NK-92 (cell line): ENCODE results near the gene HINFP.
A peak's percentile ranks its signal among the peaks of the same experiment; 100 is the strongest.

ENCODE experiments used
- DNase-seq: peaks from one replicate; lab custom pipeline; 2025; ENCODE audit not compliant: unreplicated experiment; lab: John Stamatoyannopoulos, UW

Gene HINFP, protein sequence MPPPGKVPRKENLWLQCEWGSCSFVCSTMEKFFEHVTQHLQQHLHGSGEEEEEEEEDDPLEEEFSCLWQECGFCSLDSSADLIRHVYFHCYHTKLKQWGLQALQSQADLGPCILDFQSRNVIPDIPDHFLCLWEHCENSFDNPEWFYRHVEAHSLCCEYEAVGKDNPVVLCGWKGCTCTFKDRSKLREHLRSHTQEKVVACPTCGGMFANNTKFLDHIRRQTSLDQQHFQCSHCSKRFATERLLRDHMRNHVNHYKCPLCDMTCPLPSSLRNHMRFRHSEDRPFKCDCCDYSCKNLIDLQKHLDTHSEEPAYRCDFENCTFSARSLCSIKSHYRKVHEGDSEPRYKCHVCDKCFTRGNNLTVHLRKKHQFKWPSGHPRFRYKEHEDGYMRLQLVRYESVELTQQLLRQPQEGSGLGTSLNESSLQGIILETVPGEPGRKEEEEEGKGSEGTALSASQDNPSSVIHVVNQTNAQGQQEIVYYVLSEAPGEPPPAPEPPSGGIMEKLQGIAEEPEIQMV

DNA sequence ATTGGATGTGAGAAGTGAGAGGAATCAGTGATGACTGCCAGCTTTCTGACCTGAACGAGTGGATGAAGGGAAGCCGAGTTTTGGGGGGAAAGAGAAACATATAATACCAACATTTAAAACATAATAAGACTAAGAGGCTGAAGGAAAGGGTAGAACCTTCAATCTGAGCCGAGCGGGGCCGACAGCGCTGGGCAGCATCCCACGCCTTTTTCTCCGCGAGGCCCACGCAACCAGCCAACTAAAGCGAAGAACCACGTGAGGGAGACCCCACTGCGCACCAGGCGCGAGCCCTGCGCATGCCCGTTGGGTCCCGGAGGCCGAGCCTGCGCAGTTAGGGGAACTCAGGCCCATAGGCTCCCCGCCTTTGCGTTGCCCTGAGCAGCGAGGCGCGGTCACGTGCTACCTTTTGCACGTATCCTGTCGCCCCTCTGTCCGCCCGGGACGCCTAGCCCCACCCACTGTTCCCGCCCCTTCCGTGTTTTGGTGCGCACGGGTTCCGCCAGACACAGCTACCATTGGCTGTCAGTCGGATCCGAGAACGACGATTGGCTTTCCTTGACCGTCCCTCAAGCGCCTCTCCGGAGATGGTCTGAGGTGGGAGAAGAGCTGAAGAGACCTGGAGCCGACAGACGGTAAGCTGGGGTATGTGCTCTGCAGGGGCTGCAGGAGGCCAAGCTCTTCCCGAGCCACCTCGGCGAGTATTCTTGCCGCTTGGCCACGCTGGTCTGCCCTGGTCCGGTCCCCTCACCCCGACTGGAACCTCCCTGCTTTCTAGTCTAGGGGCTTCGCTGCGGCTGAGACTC, at the start of gene HINFP:
HINFP (plus strand) TSS at position 573 of the 803 bp plus-strand sequence. CDS start 5,365 bp downstream, outside the sequence.
- peak; percentile 98 for DNase-seq

DNA sequence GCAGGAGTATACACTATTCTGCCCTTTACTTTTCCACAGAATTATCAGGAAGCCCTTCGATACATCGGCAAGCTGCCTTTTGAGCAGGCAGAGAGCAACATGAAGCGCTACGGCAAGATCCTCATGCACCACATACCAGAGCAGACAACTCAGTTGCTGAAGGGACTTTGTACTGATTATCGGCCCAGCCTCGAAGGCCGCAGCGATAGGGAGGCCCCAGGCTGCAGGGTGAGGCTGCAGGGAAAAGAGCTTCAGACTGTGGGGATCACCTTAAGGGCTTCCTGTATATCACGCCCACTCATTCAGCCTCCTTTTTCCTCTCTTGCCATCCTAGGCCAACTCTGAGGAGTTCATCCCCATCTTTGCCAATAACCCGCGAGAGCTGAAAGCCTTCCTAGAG, 43.5 kb upstream of the HINFP start:
- DNase-seq, result no peak

DNA sequence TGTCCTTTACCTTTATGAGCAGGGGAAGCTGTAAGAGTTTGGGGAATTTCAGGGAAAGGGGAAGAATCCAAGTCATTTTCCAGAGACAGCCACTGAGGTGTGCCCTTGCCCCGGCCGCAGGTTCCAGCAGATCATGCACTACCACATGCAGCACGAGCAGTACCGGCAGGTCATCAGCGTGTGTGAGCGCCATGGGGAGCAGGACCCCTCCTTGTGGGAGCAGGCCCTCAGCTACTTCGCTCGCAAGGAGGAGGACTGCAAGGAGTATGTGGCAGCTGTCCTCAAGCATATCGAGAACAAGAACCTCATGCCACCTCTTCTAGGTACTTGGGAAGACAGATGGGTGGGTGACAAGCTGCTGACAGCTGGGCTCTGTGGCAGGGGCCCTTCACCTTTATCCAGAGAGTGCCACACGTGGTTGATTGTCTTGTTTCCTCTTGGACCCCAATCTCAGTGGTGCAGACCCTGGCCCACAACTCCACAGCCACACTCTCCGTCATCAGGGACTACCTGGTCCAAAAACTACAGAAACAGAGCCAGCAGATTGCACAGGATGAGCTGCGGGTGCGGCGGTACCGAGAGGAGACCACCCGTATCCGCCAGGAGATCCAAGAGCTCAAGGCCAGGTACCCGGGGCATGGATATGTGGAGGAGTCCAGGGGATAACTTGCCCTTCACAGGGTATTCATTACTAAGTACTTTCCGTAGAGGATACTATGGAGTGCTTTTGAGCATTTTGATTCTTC, 42.5 kb upstream of the HINFP start:
- DNase-seq, result no peak

DNA sequence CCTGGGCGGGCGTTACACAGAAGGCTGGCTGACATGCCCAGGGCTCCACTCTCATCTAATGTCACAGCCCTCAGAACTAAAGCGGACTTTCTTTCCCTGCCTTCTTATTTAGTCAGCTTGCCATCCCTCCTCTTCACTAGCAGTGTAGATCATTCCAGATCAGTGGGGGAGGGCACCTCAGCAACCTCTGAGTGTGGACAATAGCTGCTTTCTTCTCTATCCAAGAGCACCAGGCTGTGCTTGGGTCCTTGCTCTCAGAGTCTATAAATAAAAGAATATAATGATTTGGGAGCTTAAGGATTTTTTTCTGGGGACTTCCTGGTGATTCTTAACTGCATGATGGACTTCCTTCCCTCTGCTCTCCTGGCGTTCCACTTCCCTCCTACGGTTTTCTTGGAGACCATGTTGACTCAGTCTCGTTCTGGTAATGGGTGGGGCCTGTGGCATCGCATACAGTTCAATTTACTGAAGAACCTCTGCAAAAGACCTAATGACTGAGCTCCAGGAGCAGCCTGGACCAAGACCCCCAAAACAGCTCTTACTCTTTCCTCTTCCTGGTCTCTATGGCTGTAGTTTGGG, 39.6 kb upstream of the HINFP start:
- no peak for DNase-seq

DNA sequence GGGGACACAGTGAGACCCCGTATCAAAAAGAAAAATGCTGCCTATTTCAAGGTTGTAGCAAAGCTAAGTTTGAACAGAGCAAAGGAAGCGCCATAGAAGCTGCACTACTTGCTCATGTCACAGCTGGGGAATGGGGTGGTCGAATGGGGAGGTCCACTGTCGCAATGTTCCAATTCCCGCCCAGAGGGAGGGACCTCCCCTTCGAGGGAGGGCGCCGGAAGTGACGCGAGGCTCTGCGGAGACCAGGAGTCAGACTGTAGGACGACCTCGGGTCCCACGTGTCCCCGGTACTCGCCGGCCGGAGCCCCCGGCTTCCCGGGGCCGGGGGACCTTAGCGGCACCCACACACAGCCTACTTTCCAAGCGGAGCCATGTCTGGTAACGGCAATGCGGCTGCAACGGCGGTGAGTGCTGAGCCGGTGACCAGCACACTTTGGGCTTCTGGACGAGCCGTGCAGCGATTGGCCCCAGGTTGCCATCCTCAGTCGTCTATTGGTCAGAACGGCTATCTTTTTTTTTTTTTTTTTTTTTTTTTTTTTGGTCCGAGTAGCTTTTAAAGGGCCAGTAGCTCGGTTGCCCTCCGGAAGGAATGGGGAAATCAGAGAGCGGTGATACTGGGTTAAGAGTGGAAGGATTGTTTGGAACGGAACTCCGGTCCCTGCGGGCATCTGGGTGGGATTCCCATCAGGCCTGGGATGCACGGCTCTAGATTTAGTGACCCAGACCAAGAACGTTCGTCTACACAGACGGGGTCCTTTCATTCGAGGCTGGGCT, 36.5 kb upstream of the HINFP start, which contains the start of gene HMBS:
HMBS (plus strand) TSS at position 219 of the 774 bp plus-strand sequence; CDS start at position 372, 153 bp downstream.
- DNase-seq, result peak; percentile 9

DNA sequence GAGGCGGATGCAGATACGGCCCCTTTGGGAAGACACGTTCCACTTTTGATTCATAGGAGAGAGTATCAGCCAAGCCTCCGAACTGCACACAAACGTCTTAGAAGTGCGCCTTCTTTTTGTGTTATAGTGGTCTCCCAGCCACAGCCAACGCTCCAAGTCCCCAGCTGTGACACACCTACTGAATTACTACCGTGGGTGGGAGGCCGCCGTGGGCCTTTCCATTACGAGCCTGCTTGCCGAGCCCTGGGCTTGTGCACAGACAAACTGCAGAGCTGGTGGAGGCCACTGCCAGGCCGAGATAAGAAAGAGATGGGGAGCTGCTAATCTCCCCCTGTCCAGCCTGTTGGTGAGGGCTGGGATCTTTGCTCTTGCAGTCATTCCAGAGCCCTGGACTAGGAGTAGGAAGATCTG, 35.9 kb upstream of the HINFP start:
- DNase-seq, result no peak

DNA sequence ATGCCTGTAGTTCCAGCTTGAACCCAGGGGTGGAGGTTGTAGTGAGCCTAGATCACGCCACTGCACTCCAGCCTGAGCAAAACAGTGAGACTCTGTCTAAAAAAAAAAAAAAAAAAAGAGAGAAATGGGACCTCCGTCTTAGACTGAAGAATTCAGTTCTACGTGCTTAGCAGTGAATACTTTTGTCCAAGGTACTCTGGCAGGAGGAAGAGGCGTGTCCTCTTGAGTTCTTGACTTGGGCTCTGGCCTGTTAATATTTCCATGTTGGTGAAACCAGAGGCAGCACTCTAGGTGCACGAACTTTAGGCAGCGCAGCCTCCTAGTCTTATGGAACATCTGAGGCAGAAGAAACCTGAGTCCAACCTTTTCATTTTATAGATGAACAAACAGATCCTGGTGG, 34.3 kb upstream of the HINFP start:
- DNase-seq, result no peak

DNA sequence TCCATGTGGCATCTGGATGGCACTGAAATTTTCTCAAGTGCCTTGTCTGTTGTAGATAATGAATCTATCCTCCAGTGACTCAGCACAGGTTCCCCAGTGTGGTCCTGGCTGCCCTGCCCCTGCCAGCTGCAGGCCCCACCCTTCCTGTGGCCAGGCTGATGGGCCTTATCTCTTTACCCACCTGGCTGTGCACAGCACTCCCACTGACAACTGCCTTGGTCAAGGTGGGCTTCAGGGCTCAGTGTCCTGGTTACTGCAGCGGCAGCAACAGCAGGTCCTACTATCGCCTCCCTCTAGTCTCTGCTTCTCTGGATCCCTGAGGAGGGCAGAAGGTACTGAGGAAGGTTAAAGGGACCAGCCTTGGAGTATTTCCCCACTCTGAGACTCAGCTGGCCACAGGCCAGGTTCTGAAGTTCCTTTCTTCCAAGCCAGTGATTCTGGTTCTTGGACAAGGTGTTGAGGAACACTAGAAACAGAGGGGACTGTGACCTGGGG, 33.6 kb upstream of the HINFP start:
- no peak for DNase-seq

DNA sequence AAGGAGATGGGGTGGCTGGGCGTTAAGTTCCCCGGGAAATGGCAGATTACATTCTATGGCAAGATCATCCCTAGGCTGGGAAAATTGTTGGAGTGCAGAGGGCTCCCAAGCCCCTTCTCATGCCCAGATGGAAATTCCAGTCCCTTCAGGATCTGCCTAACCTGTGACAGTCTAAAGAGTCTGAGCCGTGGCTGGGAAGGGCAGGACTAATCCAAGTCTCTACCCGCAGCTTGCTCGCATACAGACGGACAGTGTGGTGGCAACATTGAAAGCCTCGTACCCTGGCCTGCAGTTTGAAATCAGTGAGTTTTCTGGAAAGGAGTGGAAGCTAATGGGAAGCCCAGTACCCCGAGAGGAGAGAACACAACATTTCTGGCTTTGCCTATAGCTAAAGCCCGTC, 33.0 kb upstream of the HINFP start:
- DNase-seq, result no peak

DNA sequence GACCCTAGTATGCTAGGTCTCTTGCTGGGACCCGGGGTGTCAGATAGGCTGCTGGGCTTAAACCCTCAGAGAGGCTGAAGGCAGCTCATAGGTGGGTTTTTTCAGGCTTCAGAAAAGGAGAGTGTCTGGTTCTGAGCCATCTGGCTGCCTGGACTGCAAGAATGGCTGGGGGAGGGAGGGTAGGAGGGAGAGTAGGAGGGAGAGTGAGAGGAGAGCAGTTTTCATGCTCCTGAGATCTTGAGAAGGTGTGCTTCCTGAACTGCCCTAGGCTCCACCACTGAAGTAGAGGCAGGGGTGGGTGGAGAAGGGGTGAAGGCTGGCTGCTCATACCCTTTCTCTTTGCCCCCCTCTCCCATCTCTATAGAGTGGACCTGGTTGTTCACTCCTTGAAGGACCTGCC, 32.1 kb upstream of the HINFP start:
- DNase-seq, result no peak

DNA sequence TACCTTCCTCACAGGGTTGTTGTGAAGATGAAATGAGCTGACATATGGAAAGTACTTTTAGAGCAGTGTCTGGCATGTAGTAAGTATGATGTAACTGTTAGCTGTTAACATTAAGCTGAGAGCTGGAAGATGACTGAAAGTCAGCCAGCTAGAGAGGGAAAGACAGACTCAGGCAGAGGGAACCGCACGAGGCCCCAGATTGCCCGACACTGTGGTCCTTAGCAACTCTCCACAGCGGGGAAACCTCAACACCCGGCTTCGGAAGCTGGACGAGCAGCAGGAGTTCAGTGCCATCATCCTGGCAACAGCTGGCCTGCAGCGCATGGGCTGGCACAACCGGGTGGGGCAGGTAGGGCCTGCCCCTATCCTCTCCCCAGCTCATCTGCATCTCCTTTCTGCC, 30.2 kb upstream of the HINFP start:
- DNase-seq, result no peak

DNA sequence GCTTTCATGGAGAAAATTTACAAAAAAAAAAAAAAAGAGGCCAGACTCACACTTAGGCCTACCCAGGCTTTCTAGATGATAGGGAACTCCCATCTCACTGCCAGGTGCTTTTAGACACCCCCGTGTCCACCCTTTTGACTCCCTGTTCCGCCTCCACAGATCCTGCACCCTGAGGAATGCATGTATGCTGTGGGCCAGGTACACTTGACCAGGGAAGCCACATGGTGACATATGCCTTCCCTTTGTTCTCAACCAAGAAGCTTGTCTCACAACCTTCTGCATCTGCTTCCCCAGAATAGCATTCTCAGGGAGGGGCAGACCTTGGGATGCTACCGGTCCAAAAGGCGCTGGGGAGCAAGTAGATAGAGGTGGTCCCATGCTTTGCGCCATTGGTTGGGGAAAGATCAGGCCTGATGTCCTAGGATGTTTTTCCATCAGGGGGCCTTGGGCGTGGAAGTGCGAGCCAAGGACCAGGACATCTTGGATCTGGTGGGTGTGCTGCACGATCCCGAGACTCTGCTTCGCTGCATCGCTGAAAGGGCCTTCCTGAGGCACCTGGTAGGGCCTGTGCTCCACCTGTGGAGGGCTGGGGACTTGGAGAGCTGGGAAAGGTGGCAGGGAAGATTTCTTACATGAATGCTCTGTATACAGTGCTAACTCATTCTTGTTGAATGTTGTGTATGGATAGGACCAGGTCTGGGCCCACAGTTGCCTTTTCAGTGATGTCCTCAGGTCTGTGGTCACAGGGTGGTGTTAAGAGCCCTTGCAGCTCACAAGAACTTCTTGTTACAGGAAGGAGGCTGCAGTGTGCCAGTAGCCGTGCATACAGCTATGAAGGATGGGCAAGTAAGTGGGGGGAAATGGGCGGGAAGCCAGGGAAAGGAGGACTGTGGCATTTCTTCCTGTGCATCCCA, 29.2 kb upstream of the HINFP start:
- DNase-seq, result no peak

DNA sequence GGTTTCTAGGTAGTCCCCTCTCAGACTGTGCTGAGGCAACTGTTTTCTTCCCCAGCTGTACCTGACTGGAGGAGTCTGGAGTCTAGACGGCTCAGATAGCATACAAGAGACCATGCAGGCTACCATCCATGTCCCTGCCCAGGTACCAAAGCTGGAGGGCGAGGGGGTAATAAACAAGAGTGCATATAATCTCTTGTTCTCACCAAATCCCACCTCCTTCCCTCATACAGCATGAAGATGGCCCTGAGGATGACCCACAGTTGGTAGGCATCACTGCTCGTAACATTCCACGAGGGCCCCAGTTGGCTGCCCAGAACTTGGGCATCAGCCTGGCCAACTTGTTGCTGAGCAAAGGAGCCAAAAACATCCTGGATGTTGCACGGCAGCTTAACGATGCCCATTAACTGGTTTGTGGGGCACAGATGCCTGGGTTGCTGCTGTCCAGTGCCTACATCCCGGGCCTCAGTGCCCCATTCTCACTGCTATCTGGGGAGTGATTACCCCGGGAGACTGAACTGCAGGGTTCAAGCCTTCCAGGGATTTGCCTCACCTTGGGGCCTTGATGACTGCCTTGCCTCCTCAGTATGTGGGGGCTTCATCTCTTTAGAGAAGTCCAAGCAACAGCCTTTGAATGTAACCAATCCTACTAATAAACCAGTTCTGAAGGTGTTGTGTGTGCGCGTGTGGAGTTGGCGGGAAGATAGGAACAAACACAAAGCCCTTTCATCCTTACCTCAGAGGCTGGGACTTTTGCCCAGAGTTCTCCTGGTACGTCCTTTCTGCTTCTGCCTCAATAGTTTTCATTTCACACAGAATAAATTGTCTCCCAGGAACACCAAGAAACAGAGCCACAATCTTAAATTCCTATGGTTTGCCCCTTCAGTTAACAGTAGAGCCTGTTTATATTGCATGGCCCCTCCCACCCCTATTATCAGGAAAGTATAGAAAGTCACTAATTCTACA, 28.2 kb upstream of the HINFP start:
- no peak for DNase-seq

DNA sequence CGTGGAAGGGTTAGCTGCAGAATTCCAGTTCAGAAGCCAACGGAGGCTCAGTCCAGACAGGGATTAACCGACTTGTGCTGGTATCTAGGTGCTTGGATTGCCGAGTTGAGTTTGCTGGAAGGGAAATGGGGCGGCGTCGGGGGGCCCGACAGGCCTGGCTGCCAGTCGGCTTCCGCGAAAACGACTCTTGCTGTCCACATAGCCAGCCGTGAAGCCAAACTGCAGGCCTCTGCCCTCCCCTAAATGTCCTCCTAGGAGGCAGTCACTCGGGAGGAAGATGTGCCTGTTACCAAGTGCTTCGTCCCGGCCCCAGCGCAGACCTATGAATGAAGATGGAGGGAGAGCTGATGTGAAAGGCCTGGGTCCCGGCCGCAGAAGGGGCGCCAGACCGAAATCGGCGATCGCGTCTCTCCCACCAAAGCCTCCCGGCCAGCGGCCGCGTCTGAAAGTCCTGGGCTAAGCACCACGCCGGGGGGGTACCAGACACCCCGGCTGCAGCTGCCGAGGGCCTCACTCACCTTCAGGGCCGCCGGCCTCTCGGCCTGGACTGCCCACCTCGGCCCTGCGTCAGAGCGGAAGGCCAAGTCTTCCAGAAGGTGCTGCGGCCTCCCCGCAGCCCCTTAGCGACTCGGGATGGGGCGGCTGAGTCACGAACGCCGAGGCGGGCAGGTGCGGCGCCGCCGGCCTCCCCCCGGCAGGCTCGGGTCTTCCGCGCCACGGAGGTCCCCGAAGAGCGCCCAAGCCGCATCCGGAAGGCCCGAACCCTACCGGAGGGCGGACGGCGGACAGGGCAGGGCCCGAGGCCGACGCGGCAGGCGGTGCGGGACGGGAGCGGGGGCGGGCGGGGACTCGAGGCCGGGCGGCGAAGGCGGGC, 27.2 kb upstream of the HINFP start:
- no peak for DNase-seq

DNA sequence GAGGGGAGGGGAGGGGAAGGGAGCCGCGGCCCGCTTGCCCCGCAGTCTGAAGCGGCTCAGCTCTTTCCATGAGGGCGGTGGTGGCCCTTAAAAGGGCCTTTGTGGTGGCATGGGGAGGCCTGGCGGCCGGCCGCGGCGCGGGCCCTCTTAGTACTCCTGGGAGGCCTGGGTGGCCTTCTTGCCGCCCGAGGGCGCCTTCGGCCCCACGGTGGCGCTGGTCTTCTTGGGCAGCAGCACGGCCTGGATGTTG, 26.6 kb upstream of the HINFP start:
- DNase-seq, result no peak

DNA sequence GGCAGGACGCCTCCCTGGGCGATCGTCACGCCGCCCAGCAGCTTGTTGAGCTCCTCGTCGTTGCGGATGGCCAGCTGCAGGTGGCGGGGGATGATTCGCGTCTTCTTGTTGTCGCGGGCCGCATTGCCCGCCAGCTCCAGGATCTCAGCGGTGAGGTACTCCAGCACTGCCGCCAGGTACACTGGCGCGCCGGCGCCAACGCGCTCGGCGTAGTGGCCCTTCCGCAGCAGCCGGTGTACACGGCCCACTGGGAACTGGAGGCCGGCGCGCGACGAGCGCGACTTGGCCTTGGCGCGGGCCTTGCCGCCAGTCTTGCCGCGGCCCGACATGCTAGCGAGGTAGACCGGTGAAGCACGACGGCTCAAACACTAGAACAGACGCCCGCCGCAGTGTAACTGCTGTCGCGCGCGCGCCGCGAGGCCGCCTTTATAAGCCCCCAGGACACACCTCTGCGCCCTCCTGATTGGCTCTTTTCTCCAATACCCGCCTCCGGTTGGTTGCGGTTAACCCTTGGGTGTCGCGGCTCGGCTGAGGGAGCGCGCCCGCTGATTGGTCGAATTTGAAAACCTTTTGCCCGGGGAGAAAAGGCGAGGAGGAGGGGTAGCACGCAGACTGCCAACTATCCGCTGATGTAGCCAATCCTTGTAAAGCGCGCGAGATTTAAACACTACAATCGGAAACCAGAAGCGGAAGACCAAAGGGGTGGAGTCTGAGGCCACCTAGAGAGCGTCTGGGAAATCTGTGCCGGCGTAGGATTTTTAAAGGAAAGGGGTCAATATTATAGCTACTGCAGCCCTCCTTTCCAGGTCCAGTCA, 26.1 kb upstream of the HINFP start:
- peak; percentile 98 for DNase-seq
